ENCODE measurements around the gene FUT2.

GRCh38 chr19:48646722-48647216 lies 49.0 kb upstream of the FUT2 start:
- TF ChIP-seq REST (IDR thresholded peaks at IDR 0.05; ENCODE audit: insufficient read depth in 1 of 2, low read depth in 2 of 2, low read length in 2 of 2) (no peak), SIN3A (IDR thresholded peaks at IDR 0.05; ENCODE audit: borderline replicate concordance, insufficient read depth, low read length) (no peak)
